HG02588 (cell line): Measurements from ENCODE around the gene FRMD3.

ENCODE experiments used
- ATAC-seq: cut with Tn5 transposase; IDR thresholded peaks from one replicate; pipeline ENCODE4 v1.9.1; 2021; ENCODE audit warnings: mild to moderate bottlenecking, moderate library complexity; ENCODE audit not compliant: unreplicated experiment

The FRMD3 gene

GRCh38 chr9:83294816-83295215, 243.4 kb downstream of the FRMD3 start:
- ATAC-seq = no peak

GRCh38 chr9:83291196-83291595, 247.0 kb downstream of the FRMD3 start:
- no peak for ATAC-seq

GRCh38 chr9:83290692-83291091, 247.5 kb downstream of the FRMD3 start:
- no peak for ATAC-seq

GRCh38 chr9:83287021-83287420, 251.2 kb downstream of the FRMD3 start:
- ATAC-seq = no peak

GRCh38 chr9:83285445-83286225, 252.6 kb downstream of the FRMD3 start:
- no peak for ATAC-seq

- no peak for ATAC-seq
These were observed 253.5 kb downstream of the FRMD3 start for GRCh38 chr9:83284746-83285145.

GRCh38 chr9:83283528-83283927, 254.7 kb downstream of the FRMD3 start:
- no peak for ATAC-seq

- no peak for ATAC-seq
These were observed 256.6 kb downstream of the FRMD3 start for GRCh38 chr9:83281306-83282255.

GRCh38 chr9:83280790-83281189, 257.4 kb downstream of the FRMD3 start:
- ATAC-seq = no peak

- no peak for ATAC-seq
These were observed 257.9 kb downstream of the FRMD3 start for GRCh38 chr9:83280268-83280667.

- ATAC-seq = no peak
These were observed 263.4 kb downstream of the FRMD3 start for GRCh38 chr9:83274787-83275186.

- ATAC-seq = no peak
These were observed 266.5 kb downstream of the FRMD3 start for GRCh38 chr9:83271665-83272071.

GRCh38 chr9:83270116-83270515, 268.1 kb downstream of the FRMD3 start:
- ATAC-seq = no peak

GRCh38 chr9:83267741-83268140, 270.5 kb downstream of the FRMD3 start:
- ATAC-seq = no peak

GRCh38 chr9:83266666-83267496, 271.3 kb downstream of the FRMD3 start:
- ATAC-seq = no peak

- ATAC-seq = no peak
These were observed 271.9 kb downstream of the FRMD3 start for GRCh38 chr9:83266331-83266665.

GRCh38 chr9:83264315-83264714, 273.9 kb downstream of the FRMD3 start:
- no peak for ATAC-seq

- ATAC-seq = no peak
These were observed 278.6 kb downstream of the FRMD3 start for GRCh38 chr9:83259558-83259957.

- no peak for ATAC-seq
These were observed 280.0 kb downstream of the FRMD3 start for GRCh38 chr9:83257937-83258891.

- ATAC-seq = peak; percentile 76
These were observed 290.5 kb downstream of the FRMD3 start for GRCh38 chr9:83247732-83248131.
